HG02973 (cell line): ENCODE measurements around the gene NCAM2.
"Not testable (repeated sequence)": the region's sequence is repeated elsewhere in the genome, so short reads cannot be mapped to it uniquely, and the experiment has no call there.

ENCODE experiments used
- ATAC-seq: cut with Tn5 transposase; IDR thresholded peaks from one replicate; pipeline ENCODE4 v1.9.1; 2021; ENCODE audit warnings: moderate library complexity; ENCODE audit not compliant: unreplicated experiment

Gene NCAM2

DNA sequence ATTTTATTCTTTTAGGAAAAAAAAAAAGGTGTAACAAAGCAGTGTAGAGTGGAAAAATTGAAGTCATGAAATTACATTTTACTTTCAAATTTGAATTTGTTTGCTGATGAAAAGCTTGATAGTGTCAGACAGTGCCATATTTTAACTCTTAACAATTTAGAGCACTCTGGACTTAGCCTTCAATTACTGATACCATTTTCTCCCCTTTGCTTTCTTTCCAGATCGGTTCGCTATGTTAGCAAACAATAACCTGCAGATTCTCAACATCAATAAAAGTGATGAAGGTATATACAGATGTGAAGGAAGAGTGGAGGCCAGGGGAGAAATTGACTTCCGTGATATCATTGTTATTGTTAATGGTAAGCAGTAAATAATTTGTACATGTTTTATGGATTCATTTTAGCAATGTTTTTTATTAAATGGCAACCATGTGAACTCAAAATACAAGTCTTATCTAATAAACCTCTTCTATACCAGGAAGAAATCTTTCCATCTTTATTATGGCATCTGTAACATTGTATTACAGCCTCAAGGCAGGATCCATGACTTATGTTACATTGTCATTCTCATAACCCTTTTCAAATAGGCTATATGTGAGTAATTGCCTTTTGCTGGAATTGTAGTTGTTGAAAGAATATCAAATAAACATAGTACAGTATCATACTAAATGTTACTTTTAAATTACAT, 293.8 kb downstream of the NCAM2 start:
- no peak for ATAC-seq

DNA sequence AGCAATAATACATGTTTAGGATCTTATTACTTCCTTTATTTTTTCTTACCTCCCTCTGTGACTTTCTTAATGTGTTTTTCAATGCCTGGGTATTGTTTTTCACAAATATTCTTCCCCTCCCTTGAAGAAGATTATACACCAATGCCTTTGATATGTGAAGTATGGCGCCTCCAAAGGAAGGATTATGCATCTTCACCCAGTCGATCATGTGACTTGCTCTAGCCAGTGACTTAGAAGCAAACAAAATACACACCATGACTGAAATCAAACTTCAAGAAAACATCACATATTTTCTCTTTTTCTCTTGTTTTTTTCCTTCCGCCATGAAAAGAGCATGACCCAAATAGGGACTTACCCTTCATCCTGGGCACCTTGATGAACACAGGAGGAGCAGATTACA, 297.1 kb downstream of the NCAM2 start:
- ATAC-seq = no peak

DNA sequence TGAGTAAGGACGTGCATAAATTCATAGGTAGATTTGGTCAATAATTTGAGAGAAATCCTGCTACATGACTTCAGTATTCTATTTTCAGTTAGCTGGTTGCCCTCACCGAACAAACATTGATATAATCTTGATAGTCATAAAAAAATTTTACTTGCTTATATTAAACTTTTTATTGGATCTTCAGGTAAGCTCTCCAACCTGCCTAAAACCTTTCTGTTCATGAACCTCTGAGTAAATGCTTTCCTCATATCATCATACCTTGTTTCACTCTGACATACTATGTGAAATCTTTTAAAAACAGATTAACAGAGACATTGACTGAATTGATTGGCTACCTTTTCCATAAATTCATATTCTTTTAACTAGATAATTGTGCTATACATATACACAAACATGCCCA, 299.0 kb downstream of the NCAM2 start:
- no peak for ATAC-seq

DNA sequence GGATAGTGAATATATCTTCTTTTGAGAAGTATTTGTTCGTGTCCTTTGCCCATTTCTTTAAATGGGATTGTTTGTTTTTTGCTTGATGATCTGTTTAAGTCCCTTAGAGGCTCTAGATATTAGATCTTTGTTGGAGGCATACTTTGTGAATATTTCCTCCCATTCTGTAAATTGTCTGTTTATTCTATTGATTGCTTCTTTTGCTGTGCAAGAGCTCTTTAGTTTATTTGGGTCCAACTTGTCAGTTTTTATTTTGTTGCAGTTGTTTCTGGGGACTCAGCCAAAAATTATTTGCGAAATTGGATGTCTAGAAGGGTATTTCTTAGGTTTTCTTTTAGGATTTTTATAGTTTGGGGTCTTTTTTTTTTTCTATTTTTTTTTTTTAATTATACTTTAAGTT, 302.8 kb downstream of the NCAM2 start:
- no peak for ATAC-seq

DNA sequence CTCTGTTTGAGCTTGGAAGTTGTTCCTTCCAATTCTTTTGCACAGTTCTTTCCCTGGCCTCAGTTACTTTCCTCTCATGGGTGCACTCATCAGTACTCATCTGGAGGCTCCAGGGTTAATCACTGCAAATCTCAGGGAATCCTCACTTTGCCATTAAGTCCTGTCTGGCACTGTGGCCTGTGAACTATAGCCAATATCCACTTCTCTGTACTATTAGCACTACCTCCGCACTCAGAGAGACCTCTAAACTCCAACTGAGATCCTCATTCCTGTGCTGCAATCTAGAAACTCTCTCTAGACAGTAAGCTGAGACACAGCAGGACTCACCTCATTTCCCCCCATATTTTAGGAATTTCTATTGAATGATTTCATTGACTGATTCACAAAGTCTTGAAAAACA, 311.3 kb downstream of the NCAM2 start:
- no peak for ATAC-seq

DNA sequence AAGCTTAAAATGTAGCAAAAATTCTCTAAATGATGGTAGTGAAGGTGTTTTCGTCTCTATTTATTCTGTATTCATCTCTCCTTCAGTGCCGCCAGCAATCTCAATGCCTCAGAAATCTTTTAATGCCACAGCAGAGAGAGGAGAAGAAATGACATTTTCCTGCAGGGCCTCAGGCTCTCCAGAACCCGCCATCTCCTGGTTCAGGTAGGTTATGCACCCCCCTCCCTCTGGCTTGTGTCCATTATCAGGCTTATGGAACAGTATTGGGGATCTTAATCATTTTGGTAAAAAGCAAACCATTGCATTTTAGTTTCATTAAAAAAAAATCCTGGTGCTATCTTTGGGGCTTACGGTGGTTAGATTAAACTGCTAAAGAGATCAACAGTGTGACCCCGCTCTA, 326.1 kb downstream of the NCAM2 start:
- ATAC-seq = no peak

DNA sequence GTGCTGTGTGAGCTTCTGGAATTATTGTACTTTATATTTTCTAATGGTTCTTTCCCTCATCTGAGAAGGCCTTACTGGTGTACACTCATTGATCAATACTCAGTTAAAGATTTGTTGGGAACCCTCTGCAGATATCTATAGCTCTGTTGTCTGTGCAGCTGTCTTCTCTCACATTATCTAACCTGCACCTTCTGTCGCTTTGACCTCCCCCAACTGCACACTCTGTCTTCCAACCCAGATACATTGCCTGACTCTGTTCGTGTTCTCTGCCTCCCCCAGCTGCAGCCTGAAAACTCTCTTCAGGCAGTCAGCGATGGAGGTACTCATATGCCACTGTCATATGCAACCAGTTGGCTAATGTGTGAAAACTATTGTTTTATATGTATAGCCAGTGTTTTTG, 334.3 kb downstream of the NCAM2 start:
- no peak for ATAC-seq

DNA sequence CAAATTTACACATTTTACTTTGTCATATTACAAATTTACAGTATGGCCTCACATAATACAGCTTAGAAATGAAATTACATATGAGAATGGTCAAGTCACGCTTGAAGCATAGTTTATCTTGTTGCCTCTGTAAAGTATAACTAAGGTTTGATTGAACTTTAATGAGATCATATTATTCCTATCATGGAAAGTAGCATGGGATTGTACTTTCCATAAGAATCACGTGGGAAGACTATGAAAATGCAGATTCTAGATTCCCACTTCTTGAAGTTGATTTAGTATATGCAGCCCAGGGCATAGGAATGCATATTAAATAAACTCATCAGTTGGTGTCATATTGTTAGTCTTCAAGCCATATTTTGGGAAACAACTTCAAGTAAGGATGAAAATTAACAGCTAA, 342.8 kb downstream of the NCAM2 start:
- ATAC-seq = no peak

DNA sequence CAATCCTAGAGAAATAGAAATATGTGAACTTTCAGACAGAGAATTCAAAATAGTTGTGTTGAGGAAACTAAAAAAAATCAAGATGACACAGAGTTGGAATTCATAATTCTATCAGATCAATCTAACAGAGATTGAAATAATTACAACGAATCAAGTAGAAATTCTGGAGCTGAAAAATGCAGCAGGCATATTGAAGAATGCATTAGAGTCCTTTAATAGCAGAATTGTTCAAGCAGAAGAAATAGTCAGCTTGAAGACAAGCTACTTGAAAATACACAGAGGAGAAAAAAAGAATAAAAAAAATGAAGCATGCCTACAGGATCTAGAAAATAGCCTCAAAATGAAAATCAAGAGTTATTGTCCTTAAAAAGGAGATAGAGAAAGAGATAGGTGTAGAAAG, 347.1 kb downstream of the NCAM2 start:
- ATAC-seq = no peak

DNA sequence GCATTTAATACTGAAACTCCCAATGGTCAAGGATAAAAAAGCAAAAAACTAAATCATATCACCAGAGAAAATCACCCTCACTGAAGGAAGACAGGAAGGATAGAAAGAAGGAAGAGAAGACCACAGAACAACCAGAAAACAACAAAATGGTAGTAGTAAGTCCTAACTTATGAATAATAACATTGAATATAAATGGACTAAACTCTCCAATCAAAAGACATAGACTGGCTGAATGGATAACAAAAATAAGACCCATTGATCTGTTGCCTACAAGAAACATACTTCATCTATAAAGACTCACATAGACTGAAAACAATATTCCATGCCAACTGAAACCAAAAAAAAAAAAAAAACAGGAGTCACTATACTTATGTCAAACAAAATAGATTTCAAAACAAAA, 347.7 kb downstream of the NCAM2 start:
- ATAC-seq = no peak

DNA sequence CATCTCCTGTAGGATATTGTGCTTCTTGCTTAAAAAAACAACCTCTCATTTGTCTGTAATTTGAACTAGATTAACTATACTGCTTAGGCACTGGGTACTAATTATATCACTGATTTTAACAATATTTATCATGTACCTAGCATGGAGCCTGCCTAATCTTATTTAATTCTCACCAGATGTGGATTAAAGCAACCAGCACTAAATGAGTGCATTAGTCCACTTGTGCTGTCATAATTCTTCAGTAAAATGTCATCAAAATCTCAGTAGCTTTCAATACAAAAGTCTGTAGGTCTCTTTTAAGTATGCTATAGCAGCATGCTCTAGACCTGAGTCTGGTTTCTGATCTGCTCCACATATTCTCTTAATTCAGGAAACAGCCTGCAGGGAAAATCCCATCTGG, 368.1 kb downstream of the NCAM2 start:
- no peak for ATAC-seq

DNA sequence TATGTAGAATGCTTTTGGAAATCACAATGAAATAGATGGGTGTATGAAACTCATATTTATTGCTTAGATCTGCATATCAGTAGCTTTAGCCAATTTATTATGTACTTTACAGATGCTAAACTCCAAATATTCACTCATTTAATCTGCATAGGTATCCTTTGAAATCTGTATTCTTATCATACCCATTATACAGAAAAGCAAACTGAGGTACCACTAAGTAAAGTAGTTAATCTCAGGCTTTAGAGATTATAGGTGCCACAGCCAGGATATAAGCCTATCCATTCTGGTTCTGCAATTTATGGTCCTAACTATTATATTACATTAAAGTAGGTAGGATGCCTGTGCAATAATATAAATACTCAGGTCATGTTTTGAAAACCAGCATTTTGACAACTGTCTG, 369.4 kb downstream of the NCAM2 start:
- ATAC-seq = no peak

DNA sequence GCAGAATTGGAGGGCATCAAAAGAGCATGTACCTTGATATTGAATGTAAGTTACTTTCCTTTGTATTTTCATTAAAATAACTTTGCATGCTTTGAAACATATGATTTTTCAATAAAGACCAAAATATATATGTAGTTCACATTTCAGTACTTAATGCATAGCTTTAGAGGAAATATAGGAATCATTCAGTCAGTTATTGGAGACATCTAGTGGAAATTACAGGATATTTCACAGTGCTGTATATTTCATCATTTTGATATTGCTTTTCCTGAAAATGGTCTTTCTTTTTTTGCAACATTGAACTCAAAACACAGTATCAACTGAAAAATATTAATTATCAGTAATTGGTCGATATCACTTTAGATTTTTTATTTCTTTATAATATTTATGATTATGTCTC, 375.8 kb downstream of the NCAM2 start:
- ATAC-seq = no peak

DNA sequence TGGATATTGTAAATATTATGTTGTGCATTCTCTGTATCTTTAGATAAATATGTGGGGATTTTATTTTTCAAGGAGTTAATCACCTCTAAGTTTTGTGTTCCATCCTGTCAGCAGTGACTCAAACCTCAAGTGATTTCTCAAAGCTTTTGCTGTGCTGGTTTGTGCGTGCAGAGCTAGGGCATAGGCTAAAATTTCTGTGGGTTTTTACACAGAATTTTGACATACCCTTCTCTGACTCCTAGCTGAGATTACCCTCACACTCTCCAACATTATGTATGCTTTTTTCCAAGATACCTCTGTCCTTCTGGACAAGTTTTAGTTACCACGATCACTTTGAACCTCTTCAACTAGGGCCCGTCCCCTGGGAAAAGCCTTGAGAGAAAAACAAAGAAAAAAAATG, 384.9 kb downstream of the NCAM2 start:
- ATAC-seq = no peak

DNA sequence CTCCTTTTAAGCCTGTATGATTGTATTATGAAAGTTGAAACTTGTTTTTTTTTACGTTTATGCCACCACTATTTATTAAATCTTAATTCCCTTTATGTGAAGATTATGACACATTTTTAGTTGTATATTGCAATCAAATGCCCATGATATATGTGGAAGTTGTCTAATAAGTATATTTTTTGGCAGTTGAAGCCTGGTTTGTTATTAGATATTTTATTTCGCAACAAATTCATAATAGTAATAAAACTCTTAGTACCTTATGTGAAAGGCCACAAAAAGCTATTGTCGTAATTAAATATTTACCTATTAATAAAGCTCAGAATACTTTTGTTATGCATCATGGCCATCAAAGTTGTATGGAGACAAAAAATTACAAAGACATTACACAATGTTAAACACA, 386.8 kb downstream of the NCAM2 start:
- ATAC-seq = no peak

DNA sequence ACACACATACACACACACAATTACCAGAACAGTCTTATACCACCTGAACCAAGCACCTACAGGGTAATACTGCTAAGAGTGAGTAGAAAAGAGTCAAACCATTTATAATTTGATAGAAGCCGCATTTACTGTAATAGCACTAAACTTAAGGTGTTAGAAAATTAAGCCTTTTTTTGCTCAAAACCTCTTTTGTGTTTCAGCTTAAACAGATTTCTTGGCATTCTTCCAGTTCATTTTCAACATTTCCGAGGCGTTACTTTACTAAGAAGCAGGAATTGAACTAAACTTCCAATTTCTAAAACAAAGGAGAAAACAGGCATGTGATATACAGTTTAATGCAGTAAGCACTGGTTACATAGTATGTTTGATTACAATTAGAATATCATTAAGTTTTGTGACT, 387.2 kb downstream of the NCAM2 start:
- ATAC-seq = no peak

DNA sequence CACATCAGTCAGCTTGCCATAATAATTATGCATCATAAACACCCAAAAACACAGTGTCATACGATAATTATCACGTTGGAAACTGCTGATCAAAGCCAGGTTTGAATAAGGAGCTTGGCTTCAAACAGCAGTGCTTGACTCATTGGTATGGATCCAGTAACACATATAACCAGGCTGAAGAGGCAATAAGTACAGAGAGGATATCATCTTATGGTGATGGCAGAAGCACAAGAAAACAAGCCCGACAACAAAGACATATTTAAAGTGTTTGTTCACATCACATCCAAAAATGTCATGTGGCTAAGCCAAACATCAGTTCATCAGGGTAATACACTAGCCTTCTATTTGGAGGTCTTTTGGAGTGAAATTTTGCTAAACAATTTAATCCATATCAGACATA, 389.7 kb downstream of the NCAM2 start:
- ATAC-seq = no peak

DNA sequence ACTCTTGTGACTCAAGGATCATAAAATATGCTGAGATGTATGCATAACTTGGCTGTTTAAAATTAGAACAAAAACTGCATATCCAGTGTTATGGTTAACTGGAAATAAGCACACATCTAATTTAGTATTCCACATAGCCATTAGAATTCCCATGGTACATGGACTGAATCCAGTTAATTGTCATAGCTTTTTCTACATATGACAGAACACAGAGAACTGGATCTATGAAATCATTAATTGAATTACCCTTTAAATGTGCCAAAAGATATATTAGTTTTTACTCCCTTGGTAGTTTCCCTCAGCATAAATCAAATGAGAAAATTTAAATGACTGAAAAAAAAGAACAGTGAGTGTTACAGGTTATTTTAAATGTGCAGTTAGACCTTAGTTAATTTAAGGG, 395.9 kb downstream of the NCAM2 start:
- ATAC-seq = no peak

DNA sequence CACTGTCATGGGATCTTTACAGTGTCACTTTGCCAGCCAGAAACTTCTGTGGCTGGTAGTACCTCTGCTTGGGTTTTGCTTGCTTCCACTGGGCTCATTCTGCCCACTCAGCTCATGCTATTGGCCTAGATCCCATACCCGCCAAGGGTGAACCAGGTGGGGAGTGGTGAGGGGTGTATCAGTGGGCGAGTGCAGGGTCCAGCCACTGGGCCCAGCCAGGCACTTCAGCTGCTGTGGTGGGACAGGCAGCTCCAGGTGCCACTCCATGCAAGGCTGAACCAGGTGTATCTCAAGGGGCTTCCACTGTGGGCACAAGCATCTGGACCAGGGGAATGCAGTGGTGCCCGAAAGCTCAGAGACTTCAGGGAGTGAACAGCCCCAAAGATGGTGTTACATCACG, 398.2 kb downstream of the NCAM2 start:
- ATAC-seq = no peak

DNA sequence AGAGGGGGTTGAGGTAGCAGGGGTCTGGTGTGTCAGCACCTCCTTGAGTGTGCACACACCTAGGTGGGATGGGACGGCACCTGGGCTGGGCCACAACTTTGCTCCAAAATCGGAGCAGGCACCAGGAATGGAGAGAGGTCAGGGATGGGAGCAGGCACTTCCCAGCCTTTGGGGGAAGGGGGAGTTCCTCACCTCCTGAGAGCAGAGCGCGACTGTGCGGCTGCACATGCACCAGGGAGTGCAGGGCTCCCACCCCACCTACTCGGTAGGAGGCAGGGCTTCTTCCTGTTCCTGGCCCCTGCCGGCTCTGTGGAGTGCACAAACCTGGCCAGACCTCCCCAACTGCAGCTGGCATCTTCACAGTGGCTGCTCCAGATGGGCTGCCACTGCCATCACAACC, 399.3 kb downstream of the NCAM2 start:
- ATAC-seq = no peak

DNA sequence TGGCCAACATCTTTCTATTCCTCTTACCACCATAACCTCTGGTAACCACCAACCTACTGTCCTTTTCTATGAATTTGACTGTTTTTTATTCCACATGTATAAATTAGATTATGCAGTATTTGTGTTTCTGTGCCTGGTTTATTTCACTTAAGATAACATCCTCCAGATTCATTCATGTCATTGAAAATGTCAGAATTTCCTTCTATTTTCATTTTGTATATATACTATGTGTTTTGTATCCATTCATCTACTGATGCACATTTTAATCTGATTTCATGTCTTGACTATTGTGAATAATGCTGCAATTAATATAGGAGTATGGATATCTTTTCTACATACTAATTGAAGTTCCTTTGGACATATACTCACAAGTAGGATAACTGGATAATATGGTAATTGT, 403.2 kb downstream of the NCAM2 start:
- no peak for ATAC-seq

DNA sequence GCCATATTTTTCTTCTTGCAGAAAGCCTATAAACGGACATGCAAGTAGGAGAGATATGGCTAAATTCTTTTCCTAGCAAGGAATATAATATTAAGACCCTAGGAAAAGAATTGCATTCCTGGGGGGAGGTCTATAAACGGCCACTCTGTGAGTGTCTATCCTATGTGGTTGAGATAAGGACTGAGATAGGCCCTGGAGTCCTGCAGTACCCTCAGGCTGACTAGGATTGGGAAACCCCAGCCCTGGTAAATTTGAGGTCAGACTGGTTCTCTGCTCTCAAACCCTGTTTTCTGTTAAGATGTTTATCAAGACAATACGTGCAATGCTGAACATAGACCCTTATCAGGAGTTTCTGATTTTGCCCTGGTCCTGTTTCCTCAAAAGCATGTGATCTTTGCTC, 404.0 kb downstream of the NCAM2 start:
- not testable (repeated sequence) for ATAC-seq

DNA sequence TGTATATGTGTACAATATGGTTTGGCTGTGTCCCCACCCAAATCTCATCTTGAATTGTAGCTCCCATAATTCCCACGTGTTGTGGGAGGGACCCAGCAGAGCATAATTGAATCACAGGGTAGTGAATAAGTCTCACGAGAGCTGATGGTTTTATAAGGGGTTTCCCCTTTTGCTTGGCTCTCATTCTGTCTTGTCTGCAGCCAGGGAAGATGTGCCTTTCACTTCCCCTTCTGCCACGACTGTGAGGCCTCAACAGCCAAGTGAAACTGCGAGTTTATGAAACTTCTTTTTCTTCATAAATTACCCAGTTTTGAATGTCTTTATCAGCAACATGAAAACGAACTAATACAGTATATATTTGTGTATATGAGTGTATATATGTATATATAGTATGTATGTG, 406.1 kb downstream of the NCAM2 start:
- not testable (repeated sequence) for ATAC-seq

DNA sequence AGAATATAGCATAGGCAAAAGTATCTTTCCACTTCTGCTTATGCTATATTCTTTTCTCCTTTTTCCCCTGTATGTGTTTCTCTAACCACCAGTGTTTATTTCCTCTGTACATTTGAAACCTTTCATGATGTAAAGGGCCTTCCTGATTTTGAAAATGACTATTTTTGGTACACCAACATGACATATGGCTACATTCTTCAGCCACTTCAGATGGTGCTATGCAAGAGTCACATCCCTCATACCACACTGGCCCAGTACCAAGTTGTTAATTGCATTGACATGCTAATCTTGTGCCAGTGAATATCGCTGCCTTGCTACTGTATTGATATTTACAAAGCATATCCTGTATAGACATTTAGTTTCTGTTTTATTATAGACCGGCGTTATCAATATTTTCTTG, 408.7 kb downstream of the NCAM2 start:
- no peak for ATAC-seq
